Stomach (tissue), 9 donors: ENCODE measurements around the gene ZYX. TPM values are rescaled to one million over a fixed set of nuclear protein-coding genes. Genes with fewer than 3 reads are reported as not detected.

Experiments
- DNase-seq, 2 donors: peaks; one replicate each; pipeline versions ENCODE4 v3.0.0 to v3.0.0-alpha.2; 2013 to 2019
- H3K27ac ChIP-seq, 5 donors: fragments of 200-600 bp in 4 of 5; sonication (generic) in 4 of 5; one replicate each; pipeline ENCODE4 v1.5.1; 2013 to 2019; ENCODE audit warnings: mild to moderate bottlenecking in 1 of 5, moderate library complexity in 1 of 5
- H3K27me3 ChIP-seq, 3 donors: fragments of 200-600 bp; sonication (generic); one replicate each; pipeline ENCODE4 v1.5.1; 2017 to 2019; ENCODE audit warnings: mixed run types in 1 of 3
- H3K36me3 ChIP-seq, 4 donors: fragments of 200-600 bp; sonication (generic); 1 replicate in 3 of 4; 2 replicates in 1 of 4; pipeline ENCODE4 v1.5.1; 2016 to 2019
- H3K4me1 ChIP-seq, 4 donors: fragments of 200-600 bp; sonication (generic); one replicate each; pipeline ENCODE4 v1.5.1; 2016 to 2019
- H3K4me3 ChIP-seq, 4 donors: fragments of 200-600 bp; sonication (generic) in 3 of 4; one replicate each; pipeline ENCODE4 v1.5.1; 2016 to 2019; ENCODE audit warnings: mild to moderate bottlenecking in 1 of 4
- H3K9me3 ChIP-seq, 4 donors: fragments of 200-600 bp; sonication (generic); one replicate each; pipeline ENCODE4 v1.5.1; 2016 to 2019
- CTCF ChIP-seq, 7 experiments: fragments of 450-650 bp in 4 of 7; fragments of 200-600 bp in 3 of 7; sonication (generic) in 3 of 7; IDR thresholded peaks; one replicate each; pipeline ENCODE4 v1.5.1; 2016 to 2019; ENCODE audit warnings: antibody characterized with exemption in 7 of 7, control low read depth in 2 of 7, mild to moderate bottlenecking in 1 of 7
- EP300 ChIP-seq: sonication (generic); formaldehyde crosslinking; IDR thresholded peaks from one replicate; pipeline ENCODE4 v1.6.1; 2017; ENCODE audit warnings: antibody characterized with exemption
- POLR2A ChIP-seq, 4 donors: fragments of 450-650 bp; IDR thresholded peaks; one replicate each; pipeline ENCODE4 v1.6.1; 2016; ENCODE audit warnings: antibody characterized with exemption in 4 of 4, control low read depth in 2 of 4, mild to moderate bottlenecking in 1 of 4, moderate library complexity in 1 of 4
- POLR2AphosphoS5 ChIP-seq, 3 donors: sonication (generic); formaldehyde crosslinking; IDR thresholded peaks; one replicate each; pipeline ENCODE4 v1.6.1; 2016; ENCODE audit warnings: antibody characterized with exemption in 3 of 3
- WGBS, 5 donors: extraction: QIAGEN DNeasy Blood & Tissue Kit in 3 of 5; methylation state at CpG; one replicate each; pipeline versions ENCODE4 v1.1.5 to v1.1.7; 2013 to 2018; 5-methylcytosine and 5-hydroxymethylcytosine counted together
- intact Hi-C: fragments of 100-400 bp; cut with DNase I; formaldehyde crosslinking; loops from one replicate; pipeline ENCODE4 v1.15.1; 2023; ENCODE audit warnings: low total_unique reads
- polyA plus RNA-seq, 3 donors: library from polyadenylated mRNA; stranded (reverse); fragments of 200-250 nt; gene quantifications; one replicate each; pipeline ENCODE4 v1.2.3, GENCODE V29; 2013
- total RNA-seq, 5 donors: library from RNA; depleted of rRNA; stranded (reverse); fragments of >200 nt; gene quantifications; one replicate each; pipeline versions ENCODE4 v1.1.0 to v1.2.3, GENCODE V29; 2014 to 2016
- donor health status: healthy with polysubstance abuse.
- donor health status: Bipolar disorder and iron deficiency.
- donor health status: healthy.

Gene ZYX
- total and polyA plus RNA-seq, 8 donors, result 20.6 to 102 (median 73.7) TPM

GRCh38 chr7:143369678-143370651, 11.2 kb upstream of the ZYX start:
- 72 to 83% (median 76%) methylated on average over 12 of the region's 12 CpGs for WGBS, 5 donors
- no peak for TF ChIP-seq EP300
- TF ChIP-seq POLR2A (IDR thresholded peaks at IDR 0.05), result no peak
- no peak for TF ChIP-seq CTCF (IDR thresholded peaks at IDR 0.05)
- TF ChIP-seq POLR2AphosphoS5 (IDR thresholded peaks at IDR 0.05), result no peak

GRCh38 chr7:143372070-143372469, 9.1 kb upstream of the ZYX start:
- Histone ChIP-seq H3K36me3 (no peaks in the 10 kb centered on the region), H3K27me3 (peaks cover 0 to under 1% (median 0%) of the 10 kb centered on the region in 3 donors), H3K9me3 (no peaks in the 10 kb centered on the region), H3K4me3 (no peak overlapping the region), H3K4me1 (peaks cover 0 to 38% (median 5%) of the 10 kb centered on the region in 4 donors), H3K27ac (no peak overlapping the region)
- WGBS, 5 donors, result 25 to 35% (median 29%) methylated on average over 4 of the region's 4 CpGs
- no peak for TF ChIP-seq EP300
- peak in 1 of 7 experiments; percentile 22 for TF ChIP-seq CTCF (IDR thresholded peaks at IDR 0.05)
- peak in 1 of 2 donors; percentile 52 for DNase-seq
- intact Hi-C loops, result no loop called here

More at GRCh38 chr7:143369678-143370651, 11.2 kb upstream of the ZYX start:
- Histone ChIP-seq H3K4me1 (peaks cover 0 to 21% (median under 1%) of the 10 kb centered on the region in 4 donors), H3K4me3 (no peak overlapping the region), H3K36me3 (no peaks in the 10 kb centered on the region), H3K27ac (no peak overlapping the region), H3K9me3 (no peaks in the 10 kb centered on the region), H3K27me3 (peaks cover 0 to 7% (median 0%) of the 10 kb centered on the region in 3 donors)
- intact Hi-C loops, result no loop called here
- DNase-seq, result no peak

- peaks cover 0 to 44% (median 5%) of the 10 kb centered on the region in 4 donors for H3K4me1 ChIP-seq
- H3K9me3 ChIP-seq, result no peaks in the 10 kb centered on the region
- DNase-seq, result no peak
- H3K4me3 ChIP-seq, result no peak overlapping the region
- intact Hi-C loops, result no loop called here
- no peak overlapping the region for H3K27ac ChIP-seq
- H3K36me3 ChIP-seq, result no peaks in the 10 kb centered on the region
- TF ChIP-seq CTCF (IDR thresholded peaks at IDR 0.05) (no peak), POLR2AphosphoS5 (IDR thresholded peaks at IDR 0.05) (no peak), POLR2A (IDR thresholded peaks at IDR 0.05) (no peak)
- no peaks in the 10 kb centered on the region for H3K27me3 ChIP-seq
- WGBS, 5 donors, result 82 to 91% (median 86%) methylated on average over 4 of the region's 4 CpGs
These were observed 7.8 kb upstream of the ZYX start for GRCh38 chr7:143373255-143373794.

- 80 to 90% (median 86%) methylated on average over 5 of the region's 5 CpGs for WGBS, 5 donors
- H3K4me3 ChIP-seq, result no peak overlapping the region
- H3K27me3 ChIP-seq, result no peaks in the 10 kb centered on the region
- no peak for DNase-seq
- no peaks in the 10 kb centered on the region for H3K9me3 ChIP-seq
- peak overlapping the region in 1 of 5 donors; percentile 65 for H3K27ac ChIP-seq
- TF ChIP-seq CTCF (IDR thresholded peaks at IDR 0.05), result no peak
- TF ChIP-seq POLR2AphosphoS5 (IDR thresholded peaks at IDR 0.05), result no peak
- no peak for TF ChIP-seq POLR2A (IDR thresholded peaks at IDR 0.05)
- no peak for TF ChIP-seq EP300
- no peaks in the 10 kb centered on the region for H3K36me3 ChIP-seq
- H3K4me1 ChIP-seq, result peaks cover 0 to 56% (median 12%) of the 10 kb centered on the region in 4 donors
- intact Hi-C loops, result no loop called here
These were observed 6.6 kb upstream of the ZYX start for GRCh38 chr7:143374561-143374960.
